ENCODE data around the gene FBXL16. TPM values are rescaled to one million over a fixed set of nuclear protein-coding genes. Genes with fewer than 3 reads are reported as not detected.

FBXL16 gene
- total RNA-seq, 1 donor from 2014 or later: not detected

GRCh38 chr16:678209-678857, 27.3 kb downstream of the FBXL16 start:
- no peak overlapping the region for H3K27ac ChIP-seq (ENCODE audit: low read depth, low read length)
- peaks cover 31 to 43% (median 40%) of the 10 kb centered on the region in 3 donors for H3K4me1 ChIP-seq (ENCODE audit: control insufficient read depth in 3 of 3, insufficient read depth in 3 of 3, low read length in 3 of 3)
- peaks cover 17 to 24% (median 18%) of the 10 kb centered on the region in 3 donors for H3K36me3 ChIP-seq (ENCODE audit: control insufficient read depth in 3 of 3, insufficient read depth in 3 of 3, low read length in 3 of 3)
- H3K27me3 ChIP-seq (ENCODE audit: control insufficient read depth in 3 of 3, insufficient read depth in 3 of 3, low read length in 3 of 3): peaks cover 0 to 16% (median 7%) of the 10 kb centered on the region in 3 donors
- H3K9ac ChIP-seq (ENCODE audit: low read depth in 1 of 3, low read length in 3 of 3): no peak overlapping the region
- H3K4me3 ChIP-seq (ENCODE audit: low read length in 3 of 3): no peak overlapping the region
- H3K9me3 ChIP-seq (ENCODE audit: control insufficient read depth in 3 of 3, low read length in 3 of 3): no peaks in the 10 kb centered on the region

GRCh38 chr16:677316-678190, 28.0 kb downstream of the FBXL16 start:
- no peak overlapping the region for H3K4me3 ChIP-seq (ENCODE audit: low read length in 3 of 3)
- H3K9me3 ChIP-seq (ENCODE audit: control insufficient read depth in 3 of 3, low read length in 3 of 3): no peaks in the 10 kb centered on the region
- H3K27me3 ChIP-seq (ENCODE audit: control insufficient read depth in 3 of 3, insufficient read depth in 3 of 3, low read length in 3 of 3): peaks cover 0 to 16% (median 7%) of the 10 kb centered on the region in 3 donors
- no peak overlapping the region for H3K27ac ChIP-seq (ENCODE audit: low read depth, low read length)
- peaks cover 17 to 24% (median 19%) of the 10 kb centered on the region in 3 donors for H3K36me3 ChIP-seq (ENCODE audit: control insufficient read depth in 3 of 3, insufficient read depth in 3 of 3, low read length in 3 of 3)
- no peak overlapping the region for H3K9ac ChIP-seq (ENCODE audit: low read depth in 1 of 3, low read length in 3 of 3)
- peaks cover 24 to 35% (median 32%) of the 10 kb centered on the region in 3 donors for H3K4me1 ChIP-seq (ENCODE audit: control insufficient read depth in 3 of 3, insufficient read depth in 3 of 3, low read length in 3 of 3)

- no peak overlapping the region for H3K27ac ChIP-seq (ENCODE audit: low read depth, low read length)
- no peaks in the 10 kb centered on the region for H3K9me3 ChIP-seq (ENCODE audit: control insufficient read depth in 3 of 3, low read length in 3 of 3)
- peaks cover 18 to 29% (median 26%) of the 10 kb centered on the region in 3 donors for H3K4me1 ChIP-seq (ENCODE audit: control insufficient read depth in 3 of 3, insufficient read depth in 3 of 3, low read length in 3 of 3)
- no peak overlapping the region for H3K4me3 ChIP-seq (ENCODE audit: low read length in 3 of 3)
- no peak overlapping the region for H3K9ac ChIP-seq (ENCODE audit: low read depth in 1 of 3, low read length in 3 of 3)
- H3K36me3 ChIP-seq (ENCODE audit: control insufficient read depth in 3 of 3, insufficient read depth in 3 of 3, low read length in 3 of 3): peaks cover 17 to 24% (median 19%) of the 10 kb centered on the region in 3 donors
- H3K27me3 ChIP-seq (ENCODE audit: control insufficient read depth in 3 of 3, insufficient read depth in 3 of 3, low read length in 3 of 3): peaks cover 0 to 16% (median 7%) of the 10 kb centered on the region in 3 donors
These were observed 28.7 kb downstream of the FBXL16 start for GRCh38 chr16:676913-677312.

- Histone ChIP-seq H3K9ac (ENCODE audit: low read depth in 1 of 3, low read length in 3 of 3) (no peak overlapping the region), H3K27ac (ENCODE audit: low read depth, low read length) (no peak overlapping the region), H3K9me3 (ENCODE audit: control insufficient read depth in 3 of 3, low read length in 3 of 3) (no peaks in the 10 kb centered on the region), H3K4me1 (ENCODE audit: control insufficient read depth in 3 of 3, insufficient read depth in 3 of 3, low read length in 3 of 3) (peaks cover 15 to 25% (median 22%) of the 10 kb centered on the region in 3 donors), H3K4me3 (ENCODE audit: low read length in 3 of 3) (no peak overlapping the region), H3K36me3 (ENCODE audit: control insufficient read depth in 3 of 3, insufficient read depth in 3 of 3, low read length in 3 of 3) (peaks cover 16 to 23% (median 17%) of the 10 kb centered on the region in 3 donors), H3K27me3 (ENCODE audit: control insufficient read depth in 3 of 3, insufficient read depth in 3 of 3, low read length in 3 of 3) (peaks cover 0 to 16% (median 7%) of the 10 kb centered on the region in 3 donors)
These were observed 29.1 kb downstream of the FBXL16 start for GRCh38 chr16:676565-676902.

- peaks cover 0 to 16% (median 7%) of the 10 kb centered on the region in 3 donors for H3K27me3 ChIP-seq (ENCODE audit: control insufficient read depth in 3 of 3, insufficient read depth in 3 of 3, low read length in 3 of 3)
- H3K9me3 ChIP-seq (ENCODE audit: control insufficient read depth in 3 of 3, low read length in 3 of 3): no peaks in the 10 kb centered on the region
- H3K4me1 ChIP-seq (ENCODE audit: control insufficient read depth in 3 of 3, insufficient read depth in 3 of 3, low read length in 3 of 3): peaks cover 10 to 20% (median 17%) of the 10 kb centered on the region in 3 donors
- no peak overlapping the region for H3K4me3 ChIP-seq (ENCODE audit: low read length in 3 of 3)
- H3K9ac ChIP-seq (ENCODE audit: low read depth in 1 of 3, low read length in 3 of 3): peak overlapping the region in 1 of 3 donors; percentile 57
- H3K27ac ChIP-seq (ENCODE audit: low read depth, low read length): no peak overlapping the region
- H3K36me3 ChIP-seq (ENCODE audit: control insufficient read depth in 3 of 3, insufficient read depth in 3 of 3, low read length in 3 of 3): peaks cover 17 to 28% (median 21%) of the 10 kb centered on the region in 3 donors
These were observed 29.6 kb downstream of the FBXL16 start for GRCh38 chr16:675884-676564.

- Histone ChIP-seq H3K27me3 (ENCODE audit: control insufficient read depth in 3 of 3, insufficient read depth in 3 of 3, low read length in 3 of 3) (peaks cover 0 to 16% (median 7%) of the 10 kb centered on the region in 3 donors), H3K9ac (ENCODE audit: low read depth in 1 of 3, low read length in 3 of 3) (peak within 1 kb of the TSS in 1 of 3 donors; percentile 57), H3K36me3 (ENCODE audit: control insufficient read depth in 3 of 3, insufficient read depth in 3 of 3, low read length in 3 of 3) (peaks cover 25 to 36% (median 28%) of the 10 kb centered on the region in 3 donors), H3K27ac (ENCODE audit: low read depth, low read length) (no peak within 1 kb of the TSS), H3K4me1 (ENCODE audit: control insufficient read depth in 3 of 3, insufficient read depth in 3 of 3, low read length in 3 of 3) (peaks cover 6 to 16% (median 13%) of the 10 kb centered on the region in 3 donors), H3K9me3 (ENCODE audit: control insufficient read depth in 3 of 3, low read length in 3 of 3) (no peaks in the 10 kb centered on the region), H3K4me3 (ENCODE audit: low read length in 3 of 3) (peak within 1 kb of the TSS in 2 of 3 donors; percentile 29 to 32)
These were observed 30.4 kb downstream of the FBXL16 start, which contains the start of gene RHBDL1 for GRCh38 chr16:674968-675883. TSS of gene RHBDL1 (plus strand) at chr16:675671. CDS start at chr16:675791, 120 bp downstream.

GRCh38 chr16:674214-674881, 31.3 kb downstream of the FBXL16 start:
- H3K4me1 ChIP-seq (ENCODE audit: control insufficient read depth in 3 of 3, insufficient read depth in 3 of 3, low read length in 3 of 3): peaks cover 5 to 16% (median 10%) of the 10 kb centered on the region in 3 donors
- H3K27me3 ChIP-seq (ENCODE audit: control insufficient read depth in 3 of 3, insufficient read depth in 3 of 3, low read length in 3 of 3): peaks cover 0 to 16% (median 7%) of the 10 kb centered on the region in 3 donors
- H3K36me3 ChIP-seq (ENCODE audit: control insufficient read depth in 3 of 3, insufficient read depth in 3 of 3, low read length in 3 of 3): peaks cover 30 to 37% (median 36%) of the 10 kb centered on the region in 3 donors
- H3K27ac ChIP-seq (ENCODE audit: low read depth, low read length): no peak overlapping the region
- no peaks in the 10 kb centered on the region for H3K9me3 ChIP-seq (ENCODE audit: control insufficient read depth in 3 of 3, low read length in 3 of 3)
- H3K9ac ChIP-seq (ENCODE audit: low read depth in 1 of 3, low read length in 3 of 3): peak overlapping the region in 2 of 3 donors; percentile 33 to 45
- H3K4me3 ChIP-seq (ENCODE audit: low read length in 3 of 3): no peak overlapping the region

- Histone ChIP-seq H3K27me3 (ENCODE audit: control insufficient read depth in 3 of 3, insufficient read depth in 3 of 3, low read length in 3 of 3) (peaks cover 0 to 16% (median 7%) of the 10 kb centered on the region in 3 donors), H3K4me3 (ENCODE audit: low read length in 3 of 3) (no peak overlapping the region), H3K27ac (ENCODE audit: low read depth, low read length) (no peak overlapping the region), H3K9me3 (ENCODE audit: control insufficient read depth in 3 of 3, low read length in 3 of 3) (no peaks in the 10 kb centered on the region), H3K36me3 (ENCODE audit: control insufficient read depth in 3 of 3, insufficient read depth in 3 of 3, low read length in 3 of 3) (peaks cover 32 to 40% (median 37%) of the 10 kb centered on the region in 3 donors), H3K9ac (ENCODE audit: low read depth in 1 of 3, low read length in 3 of 3) (no peak overlapping the region), H3K4me1 (ENCODE audit: control insufficient read depth in 3 of 3, insufficient read depth in 3 of 3, low read length in 3 of 3) (peaks cover 12 to 18% (median 17%) of the 10 kb centered on the region in 3 donors)
These were observed 32.1 kb downstream of the FBXL16 start for GRCh38 chr16:673399-673991.

Data from skeletal muscle tissue (tissue), 4 donors.